Mesenchymal stem cell (in vitro differentiated cells and primary cell): ENCODE results near the gene DENND1B.

Source experiments
- DNase-seq: peaks from one replicate; pipeline ENCODE4 v3.0.0-alpha.2; 2013
- H2AFZ ChIP-seq: one replicate; pipeline ENCODE4 v1.6.1; 2013; ENCODE audit warnings: low read depth, mild to moderate bottlenecking, control low read depth, inconsistent platforms, low read length, moderate library complexity
- H2AK5ac ChIP-seq: 2 replicates; pipeline ENCODE4 v1.6.1; 2013; ENCODE audit warnings: low read length, moderate library complexity, mild to moderate bottlenecking, inconsistent platforms; ENCODE audit not compliant: severe bottlenecking
- H2BK120ac ChIP-seq: one replicate; pipeline ENCODE4 v1.6.1; 2013; ENCODE audit warnings: low read depth, mild to moderate bottlenecking, inconsistent platforms, low read length, moderate library complexity
- H2BK12ac ChIP-seq, 2 experiments: one replicate each; pipeline ENCODE4 v1.6.1; 2013; ENCODE audit warnings: inconsistent platforms in 2 of 2, low read length in 2 of 2, mild to moderate bottlenecking in 2 of 2, moderate library complexity in 2 of 2, control low read depth in 1 of 2
- H2BK15ac ChIP-seq: one replicate; pipeline ENCODE4 v1.6.1; 2013; ENCODE audit warnings: mild to moderate bottlenecking, low read depth, inconsistent platforms; ENCODE audit not compliant: poor library complexity, severe bottlenecking
- H2BK5ac ChIP-seq: 2 replicates; pipeline ENCODE4 v1.6.1; 2013; ENCODE audit warnings: low read depth, mild to moderate bottlenecking, low read length, control low read depth, inconsistent platforms; ENCODE audit not compliant: poor library complexity, severe bottlenecking
- H3K14ac ChIP-seq, 2 experiments: one replicate each; pipeline ENCODE4 v1.6.1; 2013; ENCODE audit warnings: inconsistent platforms in 2 of 2, low read length in 2 of 2, control low read depth in 1 of 2, mild to moderate bottlenecking in 1 of 2, moderate library complexity in 1 of 2
- H3K18ac ChIP-seq, 2 experiments: one replicate each; pipeline ENCODE4 v1.6.1; 2013; ENCODE audit warnings: inconsistent platforms in 2 of 2, low read length in 2 of 2, control low read depth in 1 of 2, low read depth in 1 of 2, mild to moderate bottlenecking in 1 of 2
- H3K23ac ChIP-seq, 2 experiments: one replicate each; pipeline ENCODE4 v1.6.1; 2013; ENCODE audit warnings: inconsistent platforms in 2 of 2, low read length in 2 of 2, mild to moderate bottlenecking in 2 of 2, moderate library complexity in 2 of 2, control low read depth in 1 of 2
- H3K27ac ChIP-seq: 2 replicates; pipeline ENCODE4 v1.5.1; 2013; ENCODE audit warnings: mild to moderate bottlenecking, moderate library complexity, low read length, control low read depth, inconsistent platforms; ENCODE audit not compliant: poor library complexity, severe bottlenecking
- H3K27me3 ChIP-seq, 2 experiments: 2 replicates each; pipeline versions ENCODE4 v1.6.1 to v1.7.0; 2013; ENCODE audit warnings: low read length in 2 of 2, mild to moderate bottlenecking in 2 of 2, moderate library complexity in 2 of 2, control low read depth in 1 of 2, inconsistent platforms in 1 of 2; ENCODE audit not compliant: control insufficient read depth in 1 of 2, insufficient read depth in 1 of 2
- H3K36me3 ChIP-seq, 2 experiments: 2 replicates each; pipeline versions ENCODE4 v1.6.1 to v1.7.0; 2013; ENCODE audit warnings: low read length in 2 of 2, control low read depth in 1 of 2, inconsistent platforms in 1 of 2, low read depth in 1 of 2, mild to moderate bottlenecking in 1 of 2; ENCODE audit not compliant: insufficient read depth in 2 of 2, control insufficient read depth in 1 of 2
- H3K4ac ChIP-seq, 2 experiments: one replicate each; pipeline ENCODE4 v1.6.1; 2013; ENCODE audit warnings: inconsistent platforms in 2 of 2, low read length in 2 of 2, mild to moderate bottlenecking in 2 of 2, moderate library complexity in 2 of 2, control low read depth in 1 of 2, low read depth in 1 of 2
- H3K4me1 ChIP-seq: 2 replicates; pipeline ENCODE4 v1.6.1; 2013; ENCODE audit warnings: low read depth, low read length, control low read depth; ENCODE audit not compliant: control insufficient read depth, insufficient read depth
- H3K4me2 ChIP-seq: 2 replicates; pipeline ENCODE4 v1.6.1; 2013; ENCODE audit warnings: low read length, mild to moderate bottlenecking, inconsistent platforms; ENCODE audit not compliant: poor library complexity, severe bottlenecking
- H3K4me3 ChIP-seq, 2 experiments: 2 replicates each; pipeline versions ENCODE4 v1.5.1 to v1.7.0; 2013; ENCODE audit warnings: low read length in 2 of 2, mild to moderate bottlenecking in 2 of 2, control low read depth in 1 of 2, low read depth in 1 of 2; ENCODE audit not compliant: insufficient read depth in 1 of 2
- H3K79me1 ChIP-seq: replicated peaks from 2 replicates; pipeline ENCODE4 v1.6.1; 2013; ENCODE audit warnings: mild to moderate bottlenecking, control low read depth, low read length, inconsistent platforms; ENCODE audit not compliant: poor library complexity, severe bottlenecking
- H3K9ac ChIP-seq: 2 replicates; pipeline ENCODE4 v1.7.0; 2013; ENCODE audit warnings: mild to moderate bottlenecking, low read length, moderate library complexity
- H3K9me3 ChIP-seq: 2 replicates; pipeline ENCODE4 v1.7.0; 2013; ENCODE audit warnings: mild to moderate bottlenecking, low read length; ENCODE audit not compliant: control insufficient read depth
- H4K8ac ChIP-seq: one replicate; pipeline ENCODE4 v1.6.1; 2013; ENCODE audit warnings: inconsistent platforms, mild to moderate bottlenecking, low read length, moderate library complexity
- H4K91ac ChIP-seq: one replicate; pipeline ENCODE4 v1.6.1; 2013; ENCODE audit warnings: mild to moderate bottlenecking, low read length, inconsistent platforms
- WGBS: methylation state at CpG from one replicate; pipeline ENCODE4 v1.1.7; 2013; ENCODE audit warnings: mixed read lengths; 5-methylcytosine and 5-hydroxymethylcytosine counted together

DENND1B gene

GRCh38 chr1:197633447-197634078 is 141.7 kb downstream of the DENND1B start:
- Histone ChIP-seq H3K4me3 (no peak overlapping the region), H2BK15ac (no peak overlapping the region), H2AFZ (no peak overlapping the region), H2BK12ac (no peak overlapping the region), H3K4me2 (no peak overlapping the region), H3K9me3 (no peaks in the 10 kb centered on the region), H3K23ac (no peak overlapping the region), H3K79me1 (peaks cover 2% of the 10 kb centered on the region), H3K4ac (no peak overlapping the region), H3K4me1 (no peaks in the 10 kb centered on the region), H4K91ac (no peak overlapping the region), H3K9ac (no peak overlapping the region), H3K27ac (no peak overlapping the region), H2AK5ac (no peak overlapping the region), H4K8ac (no peak overlapping the region), H3K27me3 (no peaks in the 10 kb centered on the region), H2BK5ac (no peak overlapping the region), H2BK120ac (no peak overlapping the region), H3K36me3 (peaks cover 5 to 11% of the 10 kb centered on the region in 2 experiments), H3K18ac (no peak overlapping the region), H3K14ac (no peak overlapping the region)
- WGBS: 50% methylated on average over 2 of the region's 2 CpGs
- no peak for DNase-seq

GRCh38 chr1:197632651-197633050 is 142.6 kb downstream of the DENND1B start:
- no peak overlapping the region for H3K4me3 ChIP-seq
- WGBS: no CpG with 5 or more reads among the region's 1 CpG
- no peaks in the 10 kb centered on the region for H3K4me1 ChIP-seq
- H4K91ac ChIP-seq: no peak overlapping the region
- H3K79me1 ChIP-seq: peaks cover 2% of the 10 kb centered on the region
- H3K4ac ChIP-seq: no peak overlapping the region
- no peak overlapping the region for H2AFZ ChIP-seq
- peaks cover 5 to 11% of the 10 kb centered on the region in 2 experiments for H3K36me3 ChIP-seq
- no peak overlapping the region for H2BK15ac ChIP-seq
- no peak overlapping the region for H3K23ac ChIP-seq
- no peak overlapping the region for H4K8ac ChIP-seq
- no peak overlapping the region for H2BK120ac ChIP-seq
- no peak overlapping the region for H2AK5ac ChIP-seq
- H3K18ac ChIP-seq: no peak overlapping the region
- H3K9ac ChIP-seq: no peak overlapping the region
- DNase-seq: no peak
- no peak overlapping the region for H2BK5ac ChIP-seq
- H3K27ac ChIP-seq: no peak overlapping the region
- no peak overlapping the region for H3K4me2 ChIP-seq
- no peaks in the 10 kb centered on the region for H3K9me3 ChIP-seq
- no peak overlapping the region for H3K14ac ChIP-seq
- H2BK12ac ChIP-seq: no peak overlapping the region
- no peaks in the 10 kb centered on the region for H3K27me3 ChIP-seq

GRCh38 chr1:197632005-197632404 is 143.3 kb downstream of the DENND1B start:
- H4K8ac ChIP-seq: no peak overlapping the region
- no peak overlapping the region for H3K4ac ChIP-seq
- no peak overlapping the region for H2BK12ac ChIP-seq
- peaks cover 5 to 11% of the 10 kb centered on the region in 2 experiments for H3K36me3 ChIP-seq
- H3K18ac ChIP-seq: no peak overlapping the region
- H3K9me3 ChIP-seq: no peaks in the 10 kb centered on the region
- no peak overlapping the region for H3K9ac ChIP-seq
- no peak for DNase-seq
- no peak overlapping the region for H3K4me3 ChIP-seq
- no peaks in the 10 kb centered on the region for H3K27me3 ChIP-seq
- H4K91ac ChIP-seq: no peak overlapping the region
- no peak overlapping the region for H2AFZ ChIP-seq
- H3K23ac ChIP-seq: no peak overlapping the region
- no peak overlapping the region for H3K4me2 ChIP-seq
- no peak overlapping the region for H2BK15ac ChIP-seq
- no peak overlapping the region for H2BK120ac ChIP-seq
- H2AK5ac ChIP-seq: no peak overlapping the region
- H3K79me1 ChIP-seq: peaks cover 2% of the 10 kb centered on the region
- no peak overlapping the region for H2BK5ac ChIP-seq
- no peaks in the 10 kb centered on the region for H3K4me1 ChIP-seq
- H3K27ac ChIP-seq: no peak overlapping the region
- no peak overlapping the region for H3K14ac ChIP-seq

- H3K23ac ChIP-seq: no peak overlapping the region
- H2BK15ac ChIP-seq: no peak overlapping the region
- no peak overlapping the region for H3K4me3 ChIP-seq
- no peak overlapping the region for H4K91ac ChIP-seq
- H3K4ac ChIP-seq: no peak overlapping the region
- H4K8ac ChIP-seq: no peak overlapping the region
- H3K27ac ChIP-seq: no peak overlapping the region
- H3K4me1 ChIP-seq: no peaks in the 10 kb centered on the region
- H3K4me2 ChIP-seq: no peak overlapping the region
- no peak overlapping the region for H2BK120ac ChIP-seq
- no peak overlapping the region for H3K14ac ChIP-seq
- no peak overlapping the region for H3K9ac ChIP-seq
- H3K27me3 ChIP-seq: no peaks in the 10 kb centered on the region
- H2AK5ac ChIP-seq: no peak overlapping the region
- H2AFZ ChIP-seq: no peak overlapping the region
- H3K36me3 ChIP-seq: no peaks in the 10 kb centered on the region
- H3K9me3 ChIP-seq: no peaks in the 10 kb centered on the region
- peaks cover 1% of the 10 kb centered on the region for H3K79me1 ChIP-seq
- no peak for DNase-seq
- H2BK5ac ChIP-seq: no peak overlapping the region
- H3K18ac ChIP-seq: no peak overlapping the region
- H2BK12ac ChIP-seq: no peak overlapping the region
- 100% methylated on average over 1 of the region's 1 CpG for WGBS
Measured at GRCh38 chr1:197622371-197622770, 152.9 kb downstream of the DENND1B start.
